ENCODE data around the gene MAPK12.

The MAPK12 gene

GRCh38 chr22:50268655-50269113 lies 7.2 kb upstream of the MAPK12 start:
- H3K27me3 ChIP-seq, result peaks cover 5% of the 10 kb centered on the region
- no peak for TF ChIP-seq CTCF (IDR thresholded peaks at IDR 0.05; ENCODE audit: low read depth, low read length)
- H3K9me3 ChIP-seq, result no peaks in the 10 kb centered on the region
- H3K36me3 ChIP-seq, result no peaks in the 10 kb centered on the region
- H3K4me1 ChIP-seq, result peaks cover 9% of the 10 kb centered on the region
- no peak overlapping the region for H3K4me3 ChIP-seq (ENCODE audit: low read depth, low read length)
- DNase-seq, result no peak

- no peak for DNase-seq
- TF ChIP-seq CTCF (IDR thresholded peaks at IDR 0.05; ENCODE audit: low read depth, low read length), result no peak
- H3K4me3 ChIP-seq (ENCODE audit: low read depth, low read length), result no peak overlapping the region
- peaks cover 5% of the 10 kb centered on the region for H3K27me3 ChIP-seq
- no peaks in the 10 kb centered on the region for H3K36me3 ChIP-seq
- H3K4me1 ChIP-seq, result peaks cover 11% of the 10 kb centered on the region
- no peaks in the 10 kb centered on the region for H3K9me3 ChIP-seq
Observed at GRCh38 chr22:50267591-50268390, 6.3 kb upstream of the MAPK12 start.

GRCh38 chr22:50266994-50267393 lies 5.5 kb upstream of the MAPK12 start:
- Histone ChIP-seq H3K36me3 (no peaks in the 10 kb centered on the region), H3K9me3 (no peaks in the 10 kb centered on the region), H3K4me3 (ENCODE audit: low read depth, low read length) (no peak overlapping the region), H3K27me3 (peaks cover 5% of the 10 kb centered on the region), H3K4me1 (peaks cover 14% of the 10 kb centered on the region)
- TF ChIP-seq CTCF (IDR thresholded peaks at IDR 0.05; ENCODE audit: low read depth, low read length), result no peak
- no peak for DNase-seq

- H3K27me3 ChIP-seq, result no peaks in the 10 kb centered on the region
- H3K4me1 ChIP-seq, result peaks cover 13% of the 10 kb centered on the region
- no peaks in the 10 kb centered on the region for H3K36me3 ChIP-seq
- no peak overlapping the region for H3K4me3 ChIP-seq (ENCODE audit: low read depth, low read length)
- no peak for TF ChIP-seq CTCF (IDR thresholded peaks at IDR 0.05; ENCODE audit: low read depth, low read length)
- no peaks in the 10 kb centered on the region for H3K9me3 ChIP-seq
- DNase-seq, result no peak
Observed at GRCh38 chr22:50264946-50265669, 3.6 kb upstream of the MAPK12 start.

- no peak for TF ChIP-seq CTCF (IDR thresholded peaks at IDR 0.05; ENCODE audit: low read depth, low read length)
- H3K4me1 ChIP-seq, result peaks cover 10% of the 10 kb centered on the region
- no peaks in the 10 kb centered on the region for H3K9me3 ChIP-seq
- H3K27me3 ChIP-seq, result no peaks in the 10 kb centered on the region
- H3K4me3 ChIP-seq (ENCODE audit: low read depth, low read length), result no peak overlapping the region
- DNase-seq, result no peak
- no peaks in the 10 kb centered on the region for H3K36me3 ChIP-seq
Observed at GRCh38 chr22:50264104-50264745, 2.7 kb upstream of the MAPK12 start.
